Measurements from ENCODE around the gene ATP2C2.

DNA sequence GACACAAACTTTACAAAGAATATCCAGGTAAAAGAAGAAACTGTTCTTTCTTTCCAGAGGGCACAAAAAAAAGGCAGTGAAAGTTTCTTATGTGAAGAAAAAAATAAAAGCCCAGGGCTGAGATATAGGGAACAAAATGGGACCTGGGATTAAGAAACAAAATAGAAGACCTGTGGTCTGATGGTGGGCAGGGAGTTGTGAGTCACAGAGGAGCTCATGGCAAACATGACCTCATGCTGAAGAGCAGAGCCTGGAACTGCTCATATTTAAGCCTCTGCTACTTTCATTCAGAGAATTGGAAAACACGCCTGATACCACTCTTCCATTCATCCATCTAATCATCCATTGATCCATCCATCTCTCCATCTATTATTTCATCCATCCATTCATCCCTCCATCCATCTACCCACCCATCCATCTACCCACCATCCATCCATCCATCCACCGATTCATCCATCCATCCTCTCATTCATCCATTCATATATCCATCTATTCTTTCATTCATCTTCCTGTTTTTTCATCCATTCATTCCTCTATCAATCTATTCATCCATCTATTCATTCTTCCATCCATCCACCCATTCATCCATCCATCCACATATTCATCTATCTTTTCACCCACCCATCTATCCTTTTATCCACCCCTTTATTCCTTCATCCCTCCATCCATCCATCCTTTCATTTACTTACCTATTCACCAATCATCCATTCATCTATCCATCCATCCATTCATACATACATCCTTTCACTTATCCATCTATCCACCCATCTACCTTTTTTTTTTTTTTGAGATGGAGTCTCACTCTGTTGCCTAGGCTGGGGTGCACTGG lies 43.7 kb upstream of the ATP2C2 start:
- TF ChIP-seq, protein P1, sequence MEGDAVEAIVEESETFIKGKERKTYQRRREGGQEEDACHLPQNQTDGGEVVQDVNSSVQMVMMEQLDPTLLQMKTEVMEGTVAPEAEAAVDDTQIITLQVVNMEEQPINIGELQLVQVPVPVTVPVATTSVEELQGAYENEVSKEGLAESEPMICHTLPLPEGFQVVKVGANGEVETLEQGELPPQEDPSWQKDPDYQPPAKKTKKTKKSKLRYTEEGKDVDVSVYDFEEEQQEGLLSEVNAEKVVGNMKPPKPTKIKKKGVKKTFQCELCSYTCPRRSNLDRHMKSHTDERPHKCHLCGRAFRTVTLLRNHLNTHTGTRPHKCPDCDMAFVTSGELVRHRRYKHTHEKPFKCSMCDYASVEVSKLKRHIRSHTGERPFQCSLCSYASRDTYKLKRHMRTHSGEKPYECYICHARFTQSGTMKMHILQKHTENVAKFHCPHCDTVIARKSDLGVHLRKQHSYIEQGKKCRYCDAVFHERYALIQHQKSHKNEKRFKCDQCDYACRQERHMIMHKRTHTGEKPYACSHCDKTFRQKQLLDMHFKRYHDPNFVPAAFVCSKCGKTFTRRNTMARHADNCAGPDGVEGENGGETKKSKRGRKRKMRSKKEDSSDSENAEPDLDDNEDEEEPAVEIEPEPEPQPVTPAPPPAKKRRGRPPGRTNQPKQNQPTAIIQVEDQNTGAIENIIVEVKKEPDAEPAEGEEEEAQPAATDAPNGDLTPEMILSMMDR (conservative IDR thresholded peaks at IDR 0.05 in 1 of 2, IDR thresholded peaks at IDR 0.05 in 1 of 2; ENCODE audit: low read depth in 1 of 2, low read length in 2 of 2) = no peak
- TF ChIP-seq EZH2 (IDR thresholded peaks at IDR 0.05; ENCODE audit: low read length, missing control alignments) = no peak

Data from fibroblast of lung (primary cell).